GM18951 (cell line): Measurements from ENCODE around the gene ANKS1B.

Source experiments
- POLR2A ChIP-seq: IDR thresholded peaks from 4 replicates; pipeline ENCODE4 v1.6.1; 2011; ENCODE audit warnings: mild to moderate bottlenecking; ENCODE audit not compliant: insufficient read length, insufficient read depth; ENCODE audit errors: extremely low read depth
- in situ Hi-C: fragments of 300-500 bp; cut with MboI; formaldehyde crosslinking; loops from one replicate; pipeline ENCODE4 v1.12.0; 2022; ENCODE audit warnings: low sequenced_read_pairs, mixed read lengths, inconsistent platforms; ENCODE audit not compliant: unreplicated experiment

Gene ANKS1B

DNA sequence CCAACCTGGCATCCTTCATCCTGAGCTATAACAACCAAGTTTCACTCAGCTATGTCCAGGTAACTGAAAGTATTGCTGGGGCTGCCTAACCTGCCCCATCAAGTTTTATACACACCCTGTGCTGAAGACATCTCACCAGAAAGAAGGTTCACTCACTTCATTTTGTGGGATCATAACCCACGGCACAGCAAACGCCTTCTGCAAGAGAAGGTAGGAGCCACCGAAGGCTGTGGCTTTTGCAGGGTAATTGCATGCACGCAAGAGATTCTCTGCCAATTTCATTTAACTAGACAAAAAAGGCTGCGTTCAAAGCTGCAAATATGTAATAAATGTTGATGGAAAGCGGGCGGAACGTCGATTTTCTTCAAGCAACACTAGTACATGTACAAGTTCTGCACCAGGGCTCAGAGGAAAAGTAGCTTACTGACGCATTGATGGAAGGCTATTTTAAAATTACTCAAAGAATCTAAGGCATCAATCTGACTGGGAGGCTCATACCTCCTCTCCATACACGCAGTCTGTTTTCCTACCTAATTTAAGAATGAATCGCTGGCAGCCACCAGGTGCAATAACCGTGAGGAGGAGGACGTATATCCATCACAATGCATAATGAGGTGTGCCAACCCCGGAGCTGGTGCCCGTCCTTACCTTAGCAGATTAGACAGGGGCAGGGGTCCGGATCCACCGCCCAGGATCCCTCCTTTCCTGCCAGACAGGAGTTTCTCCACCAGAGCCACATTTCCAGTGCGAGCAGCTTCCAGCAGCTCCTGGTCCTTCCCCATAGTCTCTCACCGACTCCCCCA is 1.1 kb downstream of the ANKS1B start:
- in situ Hi-C loops, result no loop called here
- TF ChIP-seq POLR2A, result no peak

GRCh38 chr12:99981639-99982190 is 3.0 kb downstream of the ANKS1B start:
- TF ChIP-seq POLR2A, result no peak

DNA sequence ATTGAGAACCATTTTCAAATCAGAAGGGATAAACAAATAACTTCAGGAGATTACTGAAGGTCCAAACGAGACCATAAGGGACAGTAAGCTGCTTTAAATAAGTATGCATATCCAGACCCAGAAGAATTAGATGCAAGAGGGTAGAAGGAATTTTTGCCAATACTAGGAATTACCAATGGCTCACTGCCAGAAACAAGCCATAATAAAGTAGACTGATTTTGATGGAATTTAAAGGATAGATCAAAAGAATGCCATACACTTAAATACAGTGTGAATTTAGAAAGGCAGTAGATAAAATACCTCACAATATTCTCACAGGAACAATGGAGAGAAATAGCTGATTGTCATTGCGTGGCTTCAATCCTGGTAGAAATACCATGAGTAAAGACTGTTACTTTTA is 5.3 kb downstream of the ANKS1B start:
- TF ChIP-seq POLR2A, result no peak
- in situ Hi-C loops, result no loop called here

More at GRCh38 chr12:99981639-99982190, 3.0 kb downstream of the ANKS1B start:
- in situ Hi-C loops, result no loop called here

DNA sequence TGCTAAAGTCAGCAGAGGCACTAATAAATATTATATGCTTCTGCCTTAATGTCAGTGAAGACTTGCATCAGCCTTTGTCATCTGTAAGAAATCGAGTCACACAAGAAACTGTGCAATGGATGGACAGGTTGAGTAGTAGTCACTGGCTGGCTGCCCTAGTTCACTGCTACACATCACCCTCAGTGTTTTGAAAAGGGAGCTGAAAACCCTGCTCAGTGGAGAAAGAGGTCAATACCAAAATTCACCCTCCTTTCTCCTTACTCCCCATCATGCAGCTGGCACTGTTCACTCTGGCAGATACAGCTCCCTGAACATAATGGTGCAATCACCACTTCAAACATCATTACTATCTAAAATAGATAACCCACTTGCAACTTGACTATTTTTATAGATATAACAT is 6.6 kb downstream of the ANKS1B start:
- TF ChIP-seq POLR2A, result no peak
- in situ Hi-C loops, result no loop called here

DNA sequence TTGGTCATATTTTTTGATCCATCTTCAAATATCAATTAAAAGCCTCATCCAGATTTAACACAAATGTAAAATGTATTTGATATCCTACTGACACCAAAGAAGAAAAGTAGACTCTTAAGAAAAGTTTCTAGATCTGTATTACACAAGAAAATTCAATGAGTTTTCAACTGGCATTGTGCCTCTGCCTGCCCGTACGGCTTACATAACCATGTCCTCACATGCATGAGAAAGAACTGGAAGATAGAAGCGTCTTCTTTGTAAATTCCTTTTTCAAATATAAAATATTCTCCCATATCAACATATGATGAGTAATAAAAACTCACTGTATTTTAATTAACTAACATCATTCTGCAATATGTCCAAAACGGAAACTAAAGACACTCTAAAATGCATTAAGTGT is 7.2 kb downstream of the ANKS1B start:
- no peak for TF ChIP-seq POLR2A
- in situ Hi-C loops, result no loop called here

DNA sequence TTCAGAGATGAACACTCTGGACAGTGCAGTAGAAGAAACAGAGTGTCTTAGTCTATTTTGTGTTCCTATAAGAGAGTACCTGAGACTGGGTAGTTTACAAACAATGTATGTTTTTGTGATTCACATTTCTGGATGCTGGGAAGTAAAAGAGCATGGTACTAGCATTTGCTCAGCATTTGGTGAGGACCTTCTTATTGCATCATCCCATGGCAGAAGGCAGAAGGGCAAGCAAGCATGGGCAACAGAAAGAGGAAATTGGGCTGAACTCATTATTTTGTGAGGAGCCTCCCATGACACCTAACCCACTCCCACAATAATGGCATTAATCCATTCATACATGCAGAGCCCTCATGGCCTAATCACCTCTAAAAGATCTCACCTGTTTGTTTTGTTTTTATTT is 8.0 kb downstream of the ANKS1B start:
- in situ Hi-C loops, result no loop called here

GRCh38 chr12:99975321-99975720 is 9.4 kb downstream of the ANKS1B start:
- in situ Hi-C loops, result no loop called here
- no peak for TF ChIP-seq POLR2A

More for the DNA sequence above, 8.0 kb downstream of the ANKS1B start:
- no peak for TF ChIP-seq POLR2A

DNA sequence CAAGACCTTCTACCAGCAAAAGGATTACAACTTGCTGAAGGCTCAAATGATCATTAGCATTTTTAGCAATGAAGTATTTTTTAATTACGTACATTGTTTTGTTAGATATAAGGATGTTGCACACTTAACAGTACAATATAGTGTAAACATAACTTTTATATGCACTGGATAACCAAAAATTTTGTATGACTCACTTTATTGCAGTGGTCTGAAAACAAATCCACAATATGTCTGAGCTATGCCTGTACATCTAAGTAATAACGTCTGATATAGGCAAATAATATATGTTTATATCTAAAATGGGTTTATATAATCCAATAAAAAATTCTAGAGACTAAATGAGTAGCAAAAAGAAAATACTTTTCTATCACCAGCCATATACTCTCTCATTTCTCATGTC is 10.6 kb downstream of the ANKS1B start:
- in situ Hi-C loops, result no loop called here
- no peak for TF ChIP-seq POLR2A

- in situ Hi-C loops, result no loop called here
- no peak for TF ChIP-seq POLR2A
Measured at GRCh38 chr12:99966429-99966828, 18.3 kb downstream of the ANKS1B start.

- TF ChIP-seq POLR2A, result no peak
Measured at GRCh38 chr12:99960311-99960710, 24.4 kb downstream of the ANKS1B start.

DNA sequence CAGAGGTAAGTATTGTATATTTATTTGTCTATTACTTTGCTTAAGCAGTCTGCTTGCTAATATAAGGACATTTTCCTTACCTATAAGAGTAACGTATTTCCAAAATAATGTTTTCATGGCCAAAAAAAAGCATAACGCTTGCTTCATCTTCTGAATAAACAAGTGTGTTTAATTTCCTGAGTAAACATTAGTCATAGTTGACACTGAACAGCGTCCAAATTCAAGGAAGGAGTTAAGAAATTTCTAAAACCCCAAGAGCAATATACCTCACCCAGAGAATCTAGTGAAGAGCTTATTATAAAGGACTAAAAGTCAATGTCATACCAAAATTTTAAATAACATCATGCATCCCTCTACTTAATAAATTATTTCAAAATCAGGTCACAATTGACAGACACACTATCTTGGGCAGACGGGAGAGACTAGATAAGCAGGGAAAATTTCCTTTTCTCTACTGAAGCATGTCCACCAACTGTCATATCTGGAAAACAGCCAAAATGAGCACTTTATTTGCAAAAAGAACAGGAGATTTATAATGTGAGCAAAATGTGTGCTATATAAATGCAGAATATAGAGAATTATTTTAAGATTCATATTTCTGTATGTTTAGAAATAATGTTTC is 25.1 kb downstream of the ANKS1B start:
- in situ Hi-C loops, result no loop called here
- no peak for TF ChIP-seq POLR2A

More at GRCh38 chr12:99960311-99960710, 24.4 kb downstream of the ANKS1B start:
- in situ Hi-C loops, result no loop called here

GRCh38 chr12:99957866-99958466 is 26.8 kb downstream of the ANKS1B start:
- in situ Hi-C loops, result no loop called here
- TF ChIP-seq POLR2A, result no peak

GRCh38 chr12:99954724-99955123 is 30.0 kb downstream of the ANKS1B start:
- in situ Hi-C loops, result no loop called here
- no peak for TF ChIP-seq POLR2A
